Measurements from ENCODE around the gene ARRDC3. TPM values are rescaled to one million over a fixed set of nuclear protein-coding genes. Genes with fewer than 3 reads are reported as not detected.

ARRDC3 gene
- total RNA-seq, 1 experiment from 2014 or later: 2.8 TPM

GRCh38 chr5:91381239-91381773, 1.8 kb downstream of the ARRDC3 start:
- Histone ChIP-seq H2AFZ (ENCODE audit: low read length) (no peak overlapping the region), H2BK12ac (ENCODE audit: insufficient read length, low read depth, low read length) (no peak overlapping the region), H3K27ac (ENCODE audit: insufficient read length, low read depth, low read length) (peak overlapping the region; percentile 95), H3K79me2 (ENCODE audit: insufficient read depth, low read length) (no peaks in the 10 kb centered on the region), H3K4me2 (ENCODE audit: insufficient read depth, insufficient read length, low read length) (peak overlapping the region; percentile 98), H3K56ac (ENCODE audit: insufficient read length, low read depth, low read length) (no peak overlapping the region), H3K4ac (ENCODE audit: low read depth, low read length) (no peak overlapping the region; the same call in 1 of the 2 replicates), H3K9ac (ENCODE audit: extremely low read depth, insufficient read length, low read length) (peak overlapping the region; percentile 100), H4K5ac (ENCODE audit: insufficient read length, low read depth, low read length) (no peak overlapping the region), H3K23me2 (ENCODE audit: insufficient read length, low read depth, low read length, poor library complexity, severe bottlenecking) (peaks cover 4% of the 10 kb centered on the region), H3K23ac (ENCODE audit: insufficient read length, low read depth, low read length) (no peak overlapping the region), H2BK5ac (ENCODE audit: insufficient read length, low read length) (no peak overlapping the region), H3K4me1 (ENCODE audit: insufficient read depth, low read length) (no peaks in the 10 kb centered on the region), H3T11ph (ENCODE audit: low read length) (peak overlapping the region; percentile 56), H4K8ac (replicated peaks; ENCODE audit: insufficient read length, low read depth, low read length) (no peak overlapping the region), H2BK15ac (ENCODE audit: low read depth, low read length) (no peak overlapping the region), H4K20me1 (ENCODE audit: control insufficient read depth, insufficient read depth, insufficient read length) (no peaks in the 10 kb centered on the region), H3K14ac (ENCODE audit: insufficient read depth, low read length) (peak overlapping the region; percentile 74; the same call in 1 of the 2 replicates), H3K18ac (ENCODE audit: insufficient read length, low read depth, low read length) (no peak overlapping the region), H3K79me1 (ENCODE audit: insufficient read depth, low read depth, low read length, poor library complexity, severe bottlenecking) (no peaks in the 10 kb centered on the region), H3K9me3 (ENCODE audit: control insufficient read depth, low read depth, low read length) (no peaks in the 10 kb centered on the region), H3K27me3 (ENCODE audit: insufficient read depth, low read length) (no peaks in the 10 kb centered on the region), H2AK5ac (ENCODE audit: insufficient read length, low read length) (no peak overlapping the region), H4K91ac (ENCODE audit: insufficient read length, low read depth, low read length) (no peak overlapping the region), H2BK120ac (ENCODE audit: low read depth, low read length, poor library complexity, severe bottlenecking) (peak overlapping the region; percentile 73), H2BK20ac (ENCODE audit: low read depth, low read length, poor library complexity, severe bottlenecking) (no peak overlapping the region)
- WGBS (ENCODE audit: extremely low coverage, insufficient read length, low lambda C conversion rate): no CpG with 5 or more reads among the region's 6 CpGs
- H3K36me3 Mint-ChIP-seq (ENCODE audit: insufficient read depth in 1 of 3, low read depth in 3 of 3): peaks cover 0 to 32% (median 4%) of the 10 kb centered on the region in 3 experiments; a peak in 4 of 7 replicates
- DNase-seq: no peak
- no peak for TF ChIP-seq CTCF (conservative IDR thresholded peaks at IDR 0.05)
- peaks cover 0 to 2% of the 10 kb centered on the region in 2 experiments; a peak in 2 of 5 replicates for H3K9me3 Mint-ChIP-seq
- peaks cover 21 to 25% of the 10 kb centered on the region in 2 experiments for H3K4me1 Mint-ChIP-seq
- no peaks in the 10 kb centered on the region for H3K27me3 Mint-ChIP-seq (ENCODE audit: low read depth)
- H3K27ac Mint-ChIP-seq: peak overlapping the region; percentile 62 to 99 (median 98)
- peak overlapping the region; percentile 86 to 97 for H3K4me3 Mint-ChIP-seq

Data from H9 (cell line).